ENCODE data around the gene ACVR1C.

The ACVR1C gene

DNA sequence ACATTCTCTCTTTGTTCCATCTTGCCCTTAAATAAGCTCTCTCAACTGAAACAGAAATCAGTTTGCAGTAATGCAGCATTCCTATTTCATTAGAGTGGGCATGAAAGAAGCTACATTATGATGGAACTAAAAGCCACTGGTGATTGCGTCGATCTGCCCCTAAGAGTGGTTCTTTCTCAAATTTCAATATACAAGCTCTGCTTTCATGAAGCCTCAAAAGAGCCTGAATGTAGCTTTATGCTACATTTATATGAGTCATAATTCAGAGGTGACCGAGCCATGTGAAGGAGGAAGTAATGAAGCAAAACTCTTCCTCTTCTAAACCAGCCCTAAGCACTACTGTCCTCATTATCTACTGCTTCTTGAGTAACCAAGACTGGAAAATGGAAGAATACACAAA, 120.0 kb downstream of the ACVR1C start:
- H3K9me3 ChIP-seq (replicated peaks; ENCODE audit: insufficient read depth, low read length): no peaks in the 10 kb centered on the region
- H3K27me3 ChIP-seq (replicated peaks; ENCODE audit: insufficient read depth, low read length): no peaks in the 10 kb centered on the region
- no peak overlapping the region for H3K4me3 ChIP-seq (ENCODE audit: low read length)
- H3K9ac ChIP-seq (ENCODE audit: low read length): no peak overlapping the region
- H3F3A ChIP-seq (ENCODE audit: insufficient read depth, low read length): no peaks in the 10 kb centered on the region
- TF ChIP-seq EZH2phosphoT487 (IDR thresholded peaks at IDR 0.05; ENCODE audit: low read length) (no peak), EZH2 (optimal IDR thresholded peaks at IDR 0.05; ENCODE audit: low read depth, low read length) (no peak)
- TF ChIP-seq, protein P1, sequence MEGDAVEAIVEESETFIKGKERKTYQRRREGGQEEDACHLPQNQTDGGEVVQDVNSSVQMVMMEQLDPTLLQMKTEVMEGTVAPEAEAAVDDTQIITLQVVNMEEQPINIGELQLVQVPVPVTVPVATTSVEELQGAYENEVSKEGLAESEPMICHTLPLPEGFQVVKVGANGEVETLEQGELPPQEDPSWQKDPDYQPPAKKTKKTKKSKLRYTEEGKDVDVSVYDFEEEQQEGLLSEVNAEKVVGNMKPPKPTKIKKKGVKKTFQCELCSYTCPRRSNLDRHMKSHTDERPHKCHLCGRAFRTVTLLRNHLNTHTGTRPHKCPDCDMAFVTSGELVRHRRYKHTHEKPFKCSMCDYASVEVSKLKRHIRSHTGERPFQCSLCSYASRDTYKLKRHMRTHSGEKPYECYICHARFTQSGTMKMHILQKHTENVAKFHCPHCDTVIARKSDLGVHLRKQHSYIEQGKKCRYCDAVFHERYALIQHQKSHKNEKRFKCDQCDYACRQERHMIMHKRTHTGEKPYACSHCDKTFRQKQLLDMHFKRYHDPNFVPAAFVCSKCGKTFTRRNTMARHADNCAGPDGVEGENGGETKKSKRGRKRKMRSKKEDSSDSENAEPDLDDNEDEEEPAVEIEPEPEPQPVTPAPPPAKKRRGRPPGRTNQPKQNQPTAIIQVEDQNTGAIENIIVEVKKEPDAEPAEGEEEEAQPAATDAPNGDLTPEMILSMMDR (IDR thresholded peaks at IDR 0.05; ENCODE audit: low read length): no peak
- no peaks in the 10 kb centered on the region for H3K9me2 ChIP-seq (replicated peaks; ENCODE audit: insufficient read depth, low read length)
- no peak for DNase-seq
- H3K36me3 ChIP-seq (replicated peaks; ENCODE audit: insufficient read depth, low read length): no peaks in the 10 kb centered on the region
- H3K79me2 ChIP-seq (ENCODE audit: low read length): no peaks in the 10 kb centered on the region
- no peak overlapping the region for H3K4me2 ChIP-seq (ENCODE audit: low read depth, low read length)
- no peaks in the 10 kb centered on the region for H3K4me1 ChIP-seq (ENCODE audit: low read length)
- no peak overlapping the region for H3K27ac ChIP-seq (ENCODE audit: low read length)
- no peak overlapping the region for H2AFZ ChIP-seq (ENCODE audit: low read length)
- H4K20me1 ChIP-seq (ENCODE audit: insufficient read depth, low read length): no peaks in the 10 kb centered on the region

GRCh38 chr2:157506586-157506985, 122.1 kb downstream of the ACVR1C start:
- Histone ChIP-seq H3K27me3 (replicated peaks; ENCODE audit: insufficient read depth, low read length) (no peaks in the 10 kb centered on the region), H3K4me1 (ENCODE audit: low read length) (no peaks in the 10 kb centered on the region), H3K4me2 (ENCODE audit: low read depth, low read length) (no peak overlapping the region), H3K9ac (ENCODE audit: low read length) (no peak overlapping the region), H3K36me3 (replicated peaks; ENCODE audit: insufficient read depth, low read length) (no peaks in the 10 kb centered on the region), H4K20me1 (ENCODE audit: insufficient read depth, low read length) (no peaks in the 10 kb centered on the region), H2AFZ (ENCODE audit: low read length) (no peak overlapping the region), H3F3A (ENCODE audit: insufficient read depth, low read length) (no peaks in the 10 kb centered on the region), H3K4me3 (ENCODE audit: low read length) (no peak overlapping the region), H3K9me3 (replicated peaks; ENCODE audit: insufficient read depth, low read length) (no peaks in the 10 kb centered on the region), H3K27ac (ENCODE audit: low read length) (no peak overlapping the region), H3K79me2 (ENCODE audit: low read length) (no peaks in the 10 kb centered on the region), H3K9me2 (replicated peaks; ENCODE audit: insufficient read depth, low read length) (no peaks in the 10 kb centered on the region)
- TF ChIP-seq EZH2phosphoT487 (IDR thresholded peaks at IDR 0.05; ENCODE audit: low read length) (no peak), EZH2 (optimal IDR thresholded peaks at IDR 0.05; ENCODE audit: low read depth, low read length) (no peak)
- TF ChIP-seq, protein P1 (IDR thresholded peaks at IDR 0.05; ENCODE audit: low read length): no peak
- no peak for DNase-seq

DNA sequence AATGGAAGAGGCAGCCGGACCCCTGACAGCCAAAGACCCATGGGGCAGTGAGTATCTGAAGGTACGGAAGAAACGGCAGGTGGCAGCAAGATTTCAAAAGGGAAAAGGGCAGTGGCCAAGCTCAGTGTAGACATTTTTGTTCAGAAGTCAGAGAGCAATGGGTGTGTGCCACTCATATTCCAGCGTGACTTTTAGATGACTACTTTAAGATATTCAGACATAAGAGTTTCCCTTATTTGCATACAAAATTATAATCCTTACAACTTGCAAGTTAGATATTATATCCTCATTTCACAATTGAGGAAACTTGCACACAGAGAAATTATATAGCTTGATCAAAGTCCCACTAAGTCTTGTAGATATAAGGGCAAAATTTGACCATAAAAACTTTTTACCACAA, 124.0 kb downstream of the ACVR1C start:
- DNase-seq: no peak
- Histone ChIP-seq H3K79me2 (ENCODE audit: low read length) (no peaks in the 10 kb centered on the region), H3K9me2 (replicated peaks; ENCODE audit: insufficient read depth, low read length) (no peaks in the 10 kb centered on the region), H3K27ac (ENCODE audit: low read length) (no peak overlapping the region), H3K9ac (ENCODE audit: low read length) (no peak overlapping the region), H3K36me3 (replicated peaks; ENCODE audit: insufficient read depth, low read length) (no peaks in the 10 kb centered on the region), H3K27me3 (replicated peaks; ENCODE audit: insufficient read depth, low read length) (no peaks in the 10 kb centered on the region), H4K20me1 (ENCODE audit: insufficient read depth, low read length) (no peaks in the 10 kb centered on the region), H3K4me1 (ENCODE audit: low read length) (no peaks in the 10 kb centered on the region), H3K4me3 (ENCODE audit: low read length) (no peak overlapping the region), H3F3A (ENCODE audit: insufficient read depth, low read length) (no peaks in the 10 kb centered on the region), H3K9me3 (replicated peaks; ENCODE audit: insufficient read depth, low read length) (no peaks in the 10 kb centered on the region), H3K4me2 (ENCODE audit: low read depth, low read length) (no peak overlapping the region), H2AFZ (ENCODE audit: low read length) (no peak overlapping the region)
- TF ChIP-seq EZH2phosphoT487 (IDR thresholded peaks at IDR 0.05; ENCODE audit: low read length): no peak
- TF ChIP-seq, protein P1 (IDR thresholded peaks at IDR 0.05; ENCODE audit: low read length): no peak
- TF ChIP-seq EZH2 (optimal IDR thresholded peaks at IDR 0.05; ENCODE audit: low read depth, low read length): no peak
